HEK293 (cell line): ENCODE results near the gene SLC38A1.
A peak's percentile ranks its signal among the peaks of the same experiment; 100 is the strongest.

Experiments
- CTCF ChIA-PET: fragments of 350-600 bp; formaldehyde crosslinking; extraction: SDS; loops from one replicate; lab custom pipeline; 2021; ENCODE audit warnings: antibody characterized with exemption; lab: Yijun Ruan, JAX
- POLR2A ChIA-PET: fragments of 300-600 bp; formaldehyde crosslinking; extraction: SDS; loops from one replicate; lab custom pipeline; 2020; ENCODE audit warnings: antibody characterized with exemption, inconsistent platforms; lab: Yijun Ruan, JAX
- H3K27ac ChIP-seq: fragments of 200-500 bp; sonication (Bioruptor generic); 2 replicates; pipeline ENCODE4 v1.5.1; 2014; ENCODE audit warnings: low read depth, low read length, control low read depth, inconsistent platforms; ENCODE audit errors: extremely low read depth
- H3K36me3 ChIP-seq, 2 experiments: fragments of 200-500 bp in 1 of 2; sonication (Bioruptor generic) in 1 of 2; 1 replicate in 1 of 2; 2 replicates in 1 of 2; pipeline ENCODE4 v1.5.1; 2014 to 2017; ENCODE audit warnings: inconsistent platforms in 2 of 2, low read length in 2 of 2; ENCODE audit not compliant: control insufficient read depth in 2 of 2, insufficient read depth in 1 of 2
- H3K4me1 ChIP-seq: fragments of 200-500 bp; sonication (Bioruptor generic); 2 replicates; pipeline ENCODE4 v1.5.1; 2014; ENCODE audit warnings: mild to moderate bottlenecking, low read length, inconsistent platforms; ENCODE audit not compliant: control insufficient read depth, insufficient read depth
- H3K4me3 ChIP-seq: 2 replicates; pipeline ENCODE4 v1.5.1; 2011; ENCODE audit warnings: low read depth, mild to moderate bottlenecking, control low read depth, low read length, moderate library complexity
- H3K9me3 ChIP-seq: fragments of 200-500 bp; sonication (Bioruptor generic); 2 replicates; pipeline ENCODE4 v1.5.1; 2014; ENCODE audit warnings: low read depth, low read length, inconsistent platforms; ENCODE audit not compliant: control insufficient read depth, insufficient read depth
- GFI1B ChIP-seq: fragments of 450-650 bp; formaldehyde crosslinking; IDR thresholded peaks from 2 replicates; pipeline ENCODE4 v1.5.1; 2016; ENCODE audit warnings: missing biosample characterization, missing genetic modification characterization
- GLI2 ChIP-seq: fragments of 450-650 bp; formaldehyde crosslinking; IDR thresholded peaks from 2 replicates; pipeline ENCODE4; 2017; ENCODE audit warnings: missing biosample characterization, missing genetic modification characterization, low read depth, borderline replicate concordance
- IKZF3 ChIP-seq: fragments of 450-650 bp; IDR thresholded peaks from 2 replicates; pipeline ENCODE4 v1.5.0; 2018; ENCODE audit warnings: missing biosample characterization, mild to moderate bottlenecking, missing genetic modification characterization, moderate library complexity
- PATZ1 ChIP-seq: fragments of 450-650 bp; formaldehyde crosslinking; IDR thresholded peaks from 2 replicates; pipeline ENCODE4 v1.5.1; 2016; ENCODE audit warnings: missing biosample characterization, missing genetic modification characterization
- PRDM1 ChIP-seq: fragments of 450-650 bp; formaldehyde crosslinking; IDR thresholded peaks from 2 replicates; pipeline ENCODE4; 2016; ENCODE audit warnings: missing biosample characterization, missing genetic modification characterization
- PRDM10 ChIP-seq: fragments of 450-650 bp; formaldehyde crosslinking; IDR thresholded peaks from 2 replicates; pipeline ENCODE4 v1.5.1; 2016; ENCODE audit warnings: missing biosample characterization, missing genetic modification characterization
- PRDM6 ChIP-seq: fragments of 450-650 bp; formaldehyde crosslinking; IDR thresholded peaks from 2 replicates; pipeline ENCODE4 v1.5.1; 2017; ENCODE audit warnings: missing biosample characterization, missing genetic modification characterization
- SALL2 ChIP-seq: fragments of 450-650 bp; formaldehyde crosslinking; IDR thresholded peaks from 2 replicates; pipeline ENCODE4 v1.5.0; 2017; ENCODE audit warnings: missing biosample characterization, mild to moderate bottlenecking, missing genetic modification characterization, borderline replicate concordance
- SCRT2 ChIP-seq: fragments of 450-650 bp; formaldehyde crosslinking; IDR thresholded peaks from 2 replicates; pipeline ENCODE4 v1.5.1; 2016; ENCODE audit warnings: missing biosample characterization, missing genetic modification characterization
- SP3 ChIP-seq: fragments of 450-650 bp; formaldehyde crosslinking; IDR thresholded peaks from 2 replicates; pipeline ENCODE4 v1.5.1; 2016; ENCODE audit warnings: missing biosample characterization, missing genetic modification characterization
- SP7 ChIP-seq: fragments of 450-650 bp; formaldehyde crosslinking; IDR thresholded peaks from 2 replicates; pipeline ENCODE4 v1.5.1; 2016; ENCODE audit warnings: missing biosample characterization, missing genetic modification characterization
- ZBTB17 ChIP-seq: fragments of 450-650 bp; formaldehyde crosslinking; IDR thresholded peaks from 2 replicates; pipeline ENCODE4 v1.5.1; 2016; ENCODE audit warnings: missing biosample characterization, missing genetic modification characterization
- ZBTB6 ChIP-seq: fragments of 450-650 bp; formaldehyde crosslinking; IDR thresholded peaks from 2 replicates; pipeline ENCODE4 v1.5.1; 2017; ENCODE audit warnings: missing biosample characterization, missing genetic modification characterization
- ZNF10 ChIP-seq: fragments of 450-650 bp; formaldehyde crosslinking; IDR thresholded peaks from 2 replicates; pipeline ENCODE4 v1.5.1; 2017; ENCODE audit warnings: missing biosample characterization, missing genetic modification characterization
- ZNF112 ChIP-seq: fragments of 450-650 bp; formaldehyde crosslinking; IDR thresholded peaks from 2 replicates; pipeline ENCODE4 v1.5.0; 2017; ENCODE audit warnings: missing biosample characterization, missing genetic modification characterization
- ZNF2 ChIP-seq: fragments of 450-650 bp; formaldehyde crosslinking; IDR thresholded peaks from 2 replicates; pipeline ENCODE4 v1.5.1; 2016; ENCODE audit warnings: missing biosample characterization, missing genetic modification characterization
- ZNF311 ChIP-seq: fragments of 450-650 bp; formaldehyde crosslinking; IDR thresholded peaks from 2 replicates; pipeline ENCODE4 v1.5.1; 2017; ENCODE audit warnings: missing biosample characterization, missing genetic modification characterization, borderline replicate concordance
- ZNF501 ChIP-seq: fragments of 450-650 bp; formaldehyde crosslinking; IDR thresholded peaks from 2 replicates; pipeline ENCODE4 v1.5.1; 2016; ENCODE audit warnings: missing biosample characterization, missing genetic modification characterization
- ZNF629 ChIP-seq: fragments of 450-650 bp; formaldehyde crosslinking; IDR thresholded peaks from 2 replicates; pipeline ENCODE4 v1.5.1; 2017; ENCODE audit warnings: missing biosample characterization, missing genetic modification characterization
- ZNF670 ChIP-seq: fragments of 450-650 bp; formaldehyde crosslinking; IDR thresholded peaks from 2 replicates; pipeline ENCODE4 v1.5.1; 2016; ENCODE audit warnings: missing biosample characterization, missing genetic modification characterization, low read depth
- ZNF76 ChIP-seq: fragments of 450-650 bp; formaldehyde crosslinking; IDR thresholded peaks from 2 replicates; pipeline ENCODE4; 2016; ENCODE audit warnings: low read depth, missing biosample characterization, missing genetic modification characterization, borderline replicate concordance

The SLC38A1 gene

GRCh38 chr12:46265102-46265501 lies 3.7 kb downstream of the SLC38A1 start (continued):
- TF ChIP-seq PATZ1 (tag by site-specific recombination): no peak
- TF ChIP-seq ZNF670 (tag by site-specific recombination): no peak

GRCh38 chr12:46264057-46264456 lies 4.8 kb downstream of the SLC38A1 start:
- no peaks in the 10 kb centered on the region for H3K36me3 ChIP-seq
- H3K27ac ChIP-seq: no peak overlapping the region
- ChIA-PET CTCF (interaction anchor here (0.6 to 1.4 kb wide), 4 partner anchors 36 to 360 kb away, joined by 3 to 8 read pairs (median 4); no protein-coding TSS in a partner anchor), POLR2A (no interaction called here)
- no peaks in the 10 kb centered on the region for H3K9me3 ChIP-seq
- peak; percentile 0; the same call in 1 of the 2 replicates for TF ChIP-seq PRDM6 (tag by site-specific recombination)
- TF ChIP-seq ZNF10 (tag by site-specific recombination): peak; percentile 64
- no peak for TF ChIP-seq GLI2 (tag by site-specific recombination)
- H3K4me3 ChIP-seq: no peak overlapping the region
- H3K4me1 ChIP-seq: peaks cover 47% of the 10 kb centered on the region

- CTCF ChIA-PET: interaction anchor here (0.6 to 1.4 kb wide), 7 partner anchors 36 to 1274 kb away, joined by 3 to 8 read pairs (median 5); no protein-coding TSS in a partner anchor
- H3K4me3 ChIP-seq: no peak overlapping the region
- H3K9me3 ChIP-seq: no peaks in the 10 kb centered on the region
- no peak overlapping the region for H3K27ac ChIP-seq
- peaks cover 47% of the 10 kb centered on the region for H3K4me1 ChIP-seq
- TF ChIP-seq PRDM10: no peak
- TF ChIP-seq IKZF3 (tag by site-specific recombination): 0 out of 2 replicates have a peak, but pooled peaks have one; percentile 39
- TF ChIP-seq ZNF501 (tag by site-specific recombination): no peak
- no peak for TF ChIP-seq SALL2 (tag by site-specific recombination)
- TF ChIP-seq PRDM1 (tag by site-specific recombination): peak; percentile 93
- TF ChIP-seq SP3 (tag by site-specific recombination): no peak
- no peak for TF ChIP-seq ZNF112 (tag by site-specific recombination)
- TF ChIP-seq ZNF76 (tag by site-specific recombination): no peak
- TF ChIP-seq GFI1B (tag by site-specific recombination): peak; percentile 29; the same call in 1 of the 2 replicates
- no peak for TF ChIP-seq ZNF2 (tag by site-specific recombination)
- TF ChIP-seq SP7 (tag by site-specific recombination): no peak
- no peak for TF ChIP-seq ZNF311 (tag by site-specific recombination)
- TF ChIP-seq ZNF629 (tag by site-specific recombination): peak; percentile 13; the same call in 1 of the 2 replicates
- peak; percentile 62 for TF ChIP-seq SCRT2 (tag by site-specific recombination)
- peak; percentile 46 for TF ChIP-seq PRDM6 (tag by site-specific recombination)
- no peak for TF ChIP-seq ZBTB6 (tag by site-specific recombination)
- no peak for TF ChIP-seq ZBTB17 (tag by site-specific recombination)
- POLR2A ChIA-PET: no interaction called here
- no peaks in the 10 kb centered on the region for H3K36me3 ChIP-seq
Observed at GRCh38 chr12:46263140-46264016, 5.5 kb downstream of the SLC38A1 start.
